T-cell (primary cell): ENCODE measurements around the gene COMMD7. TPM values are rescaled to one million over a fixed set of nuclear protein-coding genes. Genes with fewer than 3 reads are reported as not detected.

Source experiments
- ATAC-seq, 4 experiments: fragments of 200-7000 bp in 3 of 4; fragments of 150-1000 bp in 1 of 4; cut with Tn5 transposase; replicated peaks in 1 of 4; 1 replicate in 3 of 4; 2 replicates in 1 of 4; pipeline ENCODE4 v1.10.0; 2021; ENCODE audit warnings: moderate library complexity in 3 of 4, mild to moderate bottlenecking in 2 of 4, moderate number of reproducible peaks in 1 of 4
- CTCF ChIA-PET, 2 donors: fragments of 300-600 bp; sonication (Branson Sonifier 250); formaldehyde crosslinking; loops; one replicate each; lab custom pipeline; 2022; ENCODE audit warnings: antibody characterized with exemption in 2 of 2; lab: Charles Lee
- POLR2A ChIA-PET, 2 donors: fragments of 300-600 bp; sonication (Branson Sonifier 250); formaldehyde crosslinking; loops; one replicate each; lab custom pipeline; 2022; ENCODE audit warnings: antibody characterized with exemption in 2 of 2; lab: Charles Lee
- DNase-seq, 35 experiments: peaks; one replicate each; pipeline versions ENCODE4 v3.0.0 to v3.0.0-alpha.2; 2013 to 2023
- H3K27ac ChIP-seq: one replicate; pipeline ENCODE4 v1.5.1; 2013; ENCODE audit warnings: low read length
- H3K27me3 ChIP-seq, 2 experiments: replicated peaks in 1 of 2; 1 replicate in 1 of 2; 2 replicates in 1 of 2; pipeline versions ENCODE4 v1.6.1 to v1.7.0; 2013; ENCODE audit warnings: low read length in 1 of 2, mixed read lengths in 1 of 2; ENCODE audit not compliant: control insufficient read depth in 2 of 2, insufficient read depth in 2 of 2; ENCODE audit errors: extremely low read depth in 1 of 2
- H3K36me3 ChIP-seq, 2 donors: 1 replicate in 1 of 2; 2 replicates in 1 of 2; pipeline versions ENCODE4 v1.6.1 to v1.7.0; 2013; ENCODE audit warnings: low read length in 1 of 2; ENCODE audit not compliant: control insufficient read depth in 2 of 2, insufficient read depth in 1 of 2; ENCODE audit errors: extremely low read depth in 1 of 2
- H3K4me1 ChIP-seq, 2 experiments: 1 replicate in 1 of 2; 2 replicates in 1 of 2; pipeline versions ENCODE4 v1.6.1 to v1.7.0; 2013; ENCODE audit warnings: low read length in 2 of 2, mixed read lengths in 1 of 2; ENCODE audit not compliant: insufficient read depth in 2 of 2, control insufficient read depth in 1 of 2; ENCODE audit errors: extremely low read depth in 1 of 2
- H3K4me3 ChIP-seq, 2 donors: 1 replicate in 1 of 2; 2 replicates in 1 of 2; pipeline versions ENCODE4 v1.5.1 to v1.7.0; 2013; ENCODE audit warnings: mild to moderate bottlenecking in 2 of 2, low read length in 1 of 2, moderate library complexity in 1 of 2; ENCODE audit not compliant: control insufficient read depth in 1 of 2; ENCODE audit errors: extremely low read depth in 1 of 2
- H3K9me3 ChIP-seq: 2 replicates; pipeline ENCODE4 v1.7.0; 2013
- H3K27ac Mint-ChIP-seq, 2 donors: one replicate each; pipeline ENCODE4 v1.8.0; 2020 to 2021; ENCODE audit warnings: mild to moderate bottlenecking in 2 of 2, mixed read lengths in 2 of 2
- H3K27me3 Mint-ChIP-seq, 2 donors: one replicate each; pipeline ENCODE4 v1.8.0; 2021 to 2022; ENCODE audit warnings: mixed read lengths in 2 of 2
- H3K36me3 Mint-ChIP-seq: one replicate; pipeline ENCODE4 v1.8.0; 2021; ENCODE audit warnings: mixed read lengths
- H3K4me1 Mint-ChIP-seq, 3 donors: one replicate each; pipeline ENCODE4 v1.8.0; 2020 to 2022; ENCODE audit warnings: mixed read lengths in 3 of 3, mild to moderate bottlenecking in 1 of 3
- H3K4me3 Mint-ChIP-seq, 3 donors: one replicate each; pipeline ENCODE4 v1.8.0; 2020 to 2022; ENCODE audit warnings: mild to moderate bottlenecking in 3 of 3, mixed read lengths in 3 of 3, moderate library complexity in 3 of 3
- H3K9me3 Mint-ChIP-seq, 3 donors: one replicate each; pipeline ENCODE4 v1.8.0; 2020 to 2022; ENCODE audit warnings: mixed read lengths in 3 of 3
- WGBS: methylation state at CpG from one replicate; pipeline ENCODE4 v1.1.5; 2013; ENCODE audit warnings: missing lambda C conversion rate; ENCODE audit not compliant: insufficient coverage; 5-methylcytosine and 5-hydroxymethylcytosine counted together
- total RNA-seq, 35 experiments: library from RNA in 6 of 35; stranded (reverse) in 6 of 35; fragments of 120-200 nt in 1 of 35; gene quantifications; one replicate each; pipeline versions ENCODE4 v1.2.1 to v1.2.4 and lab custom pipeline; 2013 to 2026

The COMMD7 gene
- total RNA-seq, 5 donors from 2014 or later (not counting 1 experiment from before 2014, with no cell fraction given): 35.5 to 48.1 (median 37.4) TPM

DNA sequence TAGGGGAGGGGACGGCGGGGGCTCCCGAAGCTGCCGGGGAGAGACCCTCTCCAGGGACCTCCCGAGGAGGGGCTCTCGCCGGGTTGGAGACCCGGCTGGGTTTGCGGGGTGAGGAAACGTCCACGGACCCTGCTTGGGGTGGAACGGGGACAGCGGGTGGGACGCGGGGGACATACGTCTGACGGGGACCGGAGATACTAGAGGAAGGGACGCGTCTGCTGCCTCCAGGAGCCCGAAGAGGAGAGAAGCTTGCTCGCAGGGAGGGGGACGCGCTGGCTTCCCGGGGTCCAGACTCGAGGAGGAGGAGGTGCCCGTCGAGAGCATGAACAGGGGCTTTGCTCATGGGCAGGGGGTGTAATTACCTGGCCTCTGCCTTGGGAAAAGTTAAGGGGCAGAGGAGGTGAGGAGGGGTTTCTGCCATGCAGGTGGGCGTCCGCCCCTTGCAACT lies 19.5 kb upstream of the COMMD7 start:
- Mint-ChIP-seq H3K27me3 (no peaks in the 10 kb centered on the region), H3K4me1 (peaks cover 10 to 13% (median 12%) of the 10 kb centered on the region in 3 donors), H3K27ac (peak overlapping the region in 1 of 2 donors; percentile 44), H3K36me3 (no peaks in the 10 kb centered on the region), H3K9me3 (no peaks in the 10 kb centered on the region), H3K4me3 (peak overlapping the region; percentile 79 to 85 (median 84))
- POLR2A ChIA-PET: interaction anchor here in 1 of 2 donors (0.5 kb wide), 1 partner anchor 25 kb away, joined by 3 read pairs; no protein-coding TSS in a partner anchor
- Histone ChIP-seq H3K9me3 (no peaks in the 10 kb centered on the region), H3K27ac (no peak overlapping the region), H3K4me1 (peaks cover 0 to 20% of the 10 kb centered on the region in 2 experiments), H3K27me3 (peaks cover 0 to 10% of the 10 kb centered on the region in 2 experiments), H3K4me3 (peak overlapping the region; percentile 56 to 61), H3K36me3 (no peaks in the 10 kb centered on the region)
- CTCF ChIA-PET: interaction anchor here (0.6 to 3.1 kb wide), 5 partner anchors 16 to 583 kb away, joined by 3 to 11 read pairs (median 3); partner anchors contain the start of gene COMMD7 (in 1 of the 2)
- ATAC-seq (peak; percentile 35 to 54 (median 51)), DNase-seq (peak in 4 of 35 experiments; percentile 20 to 41 (median 26))
- WGBS: under 1% methylated on average over 28 of the region's 30 CpGs

DNA sequence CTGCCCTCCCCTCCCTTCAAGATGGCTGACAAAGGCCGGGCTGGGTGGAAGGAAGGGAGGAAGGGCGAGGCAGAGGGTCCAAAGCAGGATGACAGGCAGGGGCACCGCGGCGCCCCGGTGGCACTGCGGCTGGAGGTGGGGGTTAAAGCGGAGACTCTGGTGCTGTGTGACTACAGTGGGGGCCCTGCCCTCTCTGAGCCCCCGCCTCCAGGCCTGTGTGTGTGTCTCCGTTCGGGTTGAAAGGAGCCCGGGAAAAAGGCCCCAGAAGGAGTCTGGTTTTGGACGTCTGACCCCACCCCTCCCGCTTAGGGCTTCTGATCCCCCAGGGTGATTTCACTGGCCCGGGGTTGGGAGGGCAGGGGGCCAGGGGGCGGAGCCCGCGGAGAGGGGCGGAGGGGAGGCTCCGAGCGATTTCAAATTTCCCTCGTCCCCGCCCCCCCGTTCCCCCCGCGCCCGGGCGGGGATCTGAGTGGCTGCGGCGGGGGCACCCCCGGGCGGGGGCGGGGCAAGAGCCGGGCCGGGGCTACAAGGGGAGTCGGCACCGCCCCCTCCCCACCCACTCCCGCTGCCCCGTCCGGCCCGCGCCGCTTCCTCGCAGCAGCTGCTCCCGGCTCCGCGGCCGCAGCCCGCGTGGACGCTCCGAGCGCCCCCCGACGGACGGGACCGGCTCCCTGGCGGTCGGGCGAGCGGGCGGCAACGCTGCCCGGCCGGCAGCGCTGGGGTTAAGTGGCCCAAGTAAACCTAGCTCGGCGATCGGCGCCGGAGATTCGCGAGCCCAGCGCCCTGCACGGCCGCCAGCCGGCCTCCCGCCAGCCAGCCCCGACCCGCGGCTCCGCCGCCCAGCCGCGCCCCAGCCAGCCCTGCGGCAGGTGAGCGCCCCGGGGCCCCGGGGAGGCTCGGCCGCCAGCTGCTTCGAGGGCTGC lies 18.8 kb upstream of the COMMD7 start, which contains the start of gene DNMT3B:
TSS of gene DNMT3B (plus strand) at position 555 of the 923 bp plus-strand sequence. CDS start 17,939 bp downstream, outside the sequence.
- ChIA-PET POLR2A (no interaction called here), CTCF (interaction anchor here in 1 of 2 donors (1.2 to 3.1 kb wide), 3 partner anchors 17 to 24 kb away, joined by 3 to 11 read pairs (median 3); partner anchors contain the start of gene COMMD7)
- Histone ChIP-seq H3K4me1 (peaks cover 0 to 20% of the 10 kb centered on the region in 2 experiments), H3K36me3 (no peaks in the 10 kb centered on the region), H3K27ac (no peak within 1 kb of the TSS), H3K9me3 (no peaks in the 10 kb centered on the region), H3K27me3 (peaks cover 0 to 10% of the 10 kb centered on the region in 2 experiments), H3K4me3 (peak within 1 kb of the TSS; percentile 56 to 61)
- Mint-ChIP-seq H3K9me3 (no peaks in the 10 kb centered on the region), H3K27me3 (no peaks in the 10 kb centered on the region), H3K27ac (peak within 1 kb of the TSS in 1 of 2 donors; percentile 44), H3K36me3 (no peaks in the 10 kb centered on the region), H3K4me3 (peak within 1 kb of the TSS; percentile 79 to 88 (median 84)), H3K4me1 (peaks cover 10 to 13% (median 12%) of the 10 kb centered on the region in 3 donors)
- DNase-seq: peak; percentile 29 to 76 (median 58)
- under 1% methylated on average over 76 of the region's 92 CpGs for WGBS
- peak; percentile 83 to 88 (median 84) for ATAC-seq

DNA sequence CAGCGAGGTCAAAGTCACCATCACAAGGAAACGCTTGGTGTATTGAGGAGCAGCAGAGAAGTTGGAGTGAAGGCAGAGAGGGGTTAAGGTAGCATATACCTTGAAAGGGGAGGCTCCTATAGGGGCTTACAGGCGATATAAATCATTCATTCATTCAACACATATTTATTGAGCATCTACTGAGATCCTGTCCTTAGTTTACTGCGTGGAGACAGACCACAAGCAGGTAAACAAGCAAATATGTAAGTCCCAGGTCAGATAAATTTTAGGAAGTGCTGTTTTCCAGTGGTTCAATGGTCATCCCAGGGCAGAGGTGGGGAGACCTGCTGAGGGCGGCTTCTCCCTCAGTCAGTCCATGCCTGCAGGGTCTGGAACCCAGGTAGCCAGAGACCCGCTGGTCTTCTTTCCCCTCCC lies 18.2 kb upstream of the COMMD7 start:
- H3K9me3 Mint-ChIP-seq: no peaks in the 10 kb centered on the region
- 100% methylated on average over 1 of the region's 6 CpGs for WGBS
- Histone ChIP-seq H3K4me3 (peak overlapping the region; percentile 49 to 57), H3K27ac (no peak overlapping the region), H3K27me3 (peaks cover 0 to 10% of the 10 kb centered on the region in 2 experiments), H3K9me3 (no peaks in the 10 kb centered on the region), H3K4me1 (peaks cover 0 to 20% of the 10 kb centered on the region in 2 experiments), H3K36me3 (no peaks in the 10 kb centered on the region)
- peak overlapping the region in 1 of 2 donors; percentile 3 for H3K27ac Mint-ChIP-seq
- H3K4me3 Mint-ChIP-seq: peak overlapping the region; percentile 70 to 88 (median 76)
- peaks cover 10 to 13% (median 12%) of the 10 kb centered on the region in 3 donors for H3K4me1 Mint-ChIP-seq
- ChIA-PET CTCF (no interaction called here), POLR2A (no interaction called here)
- H3K27me3 Mint-ChIP-seq: no peaks in the 10 kb centered on the region
- ATAC-seq: no peak
- DNase-seq: no peak
- no peaks in the 10 kb centered on the region for H3K36me3 Mint-ChIP-seq

DNA sequence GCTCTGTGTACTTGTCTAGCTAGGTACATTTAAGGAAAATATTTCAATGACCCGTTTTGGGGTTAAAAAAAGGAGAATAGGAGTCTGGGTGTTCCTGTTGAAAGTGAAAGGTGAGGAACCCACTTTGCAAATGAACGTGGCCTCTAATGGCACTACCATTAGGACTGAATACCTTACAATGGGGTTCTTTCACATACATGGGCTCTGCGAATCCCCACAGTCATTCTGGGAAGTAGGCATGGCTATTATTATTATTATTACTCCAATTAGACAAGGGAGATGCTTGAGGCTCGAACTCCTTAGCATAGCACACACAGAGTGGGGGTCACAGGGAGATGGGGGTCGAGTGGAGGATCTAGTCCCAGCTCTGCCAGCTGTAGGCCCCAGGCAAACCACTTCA lies 12.9 kb upstream of the COMMD7 start:
- ATAC-seq: no peak
- H3K36me3 ChIP-seq: no peaks in the 10 kb centered on the region
- ChIA-PET CTCF (interaction anchor here in 1 of 2 donors (1.4 kb wide), 1 partner anchor 22 kb away, joined by 9 read pairs; no protein-coding TSS in a partner anchor), POLR2A (interaction anchor here in 1 of 2 donors (0.7 kb wide), 1 partner anchor 295 kb away, joined by 4 read pairs; no protein-coding TSS in a partner anchor)
- no peak overlapping the region for H3K27ac ChIP-seq
- H3K4me1 Mint-ChIP-seq: peaks cover under 1 to 2% (median 2%) of the 10 kb centered on the region in 3 donors
- no peaks in the 10 kb centered on the region for H3K36me3 Mint-ChIP-seq
- H3K27me3 Mint-ChIP-seq: no peaks in the 10 kb centered on the region
- H3K9me3 Mint-ChIP-seq: no peaks in the 10 kb centered on the region
- H3K4me1 ChIP-seq: peaks cover 0 to under 1% of the 10 kb centered on the region in 2 experiments
- no peaks in the 10 kb centered on the region for H3K27me3 ChIP-seq
- no peak overlapping the region for H3K27ac Mint-ChIP-seq
- H3K4me3 Mint-ChIP-seq: no peak overlapping the region
- H3K9me3 ChIP-seq: no peaks in the 10 kb centered on the region
- no peak overlapping the region for H3K4me3 ChIP-seq
- no CpG with 5 or more reads among the region's 5 CpGs for WGBS
- no peak for DNase-seq

DNA sequence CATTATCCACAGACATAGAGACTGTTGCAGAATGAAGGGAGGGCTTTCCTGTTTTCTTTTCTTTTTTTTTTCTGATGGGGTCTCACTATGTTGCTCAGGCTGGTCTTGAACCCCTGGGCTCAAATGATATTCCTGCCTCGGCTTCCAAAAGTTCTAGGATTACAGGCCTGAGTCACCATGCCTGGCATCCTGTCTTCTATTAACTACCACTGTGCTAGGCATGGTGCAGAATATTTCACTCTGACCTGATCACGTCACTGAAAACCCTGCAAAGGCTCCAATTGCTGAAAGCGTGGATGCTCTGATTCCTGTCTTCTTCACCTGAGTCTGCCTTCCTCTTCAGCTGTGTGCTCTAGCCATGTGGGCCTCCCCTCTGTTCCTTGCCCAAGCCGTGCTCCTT lies 10.5 kb upstream of the COMMD7 start:
- Histone ChIP-seq H3K9me3 (no peaks in the 10 kb centered on the region), H3K27me3 (no peaks in the 10 kb centered on the region), H3K27ac (no peak overlapping the region), H3K4me1 (no peaks in the 10 kb centered on the region), H3K36me3 (no peaks in the 10 kb centered on the region), H3K4me3 (no peak overlapping the region)
- DNase-seq: no peak
- no peak overlapping the region for H3K27ac Mint-ChIP-seq
- 59% methylated on average over 3 of the region's 4 CpGs for whole genome bisulfite sequencing
- POLR2A ChIA-PET: no interaction called here
- H3K4me3 Mint-ChIP-seq: no peak overlapping the region
- no peak for ATAC-seq
- H3K4me1 Mint-ChIP-seq: no peaks in the 10 kb centered on the region
- H3K9me3 Mint-ChIP-seq: no peaks in the 10 kb centered on the region
- H3K36me3 Mint-ChIP-seq: no peaks in the 10 kb centered on the region
- CTCF ChIA-PET: no interaction called here
- H3K27me3 Mint-ChIP-seq: no peaks in the 10 kb centered on the region
